Kidney glomerular epithelial cell (primary cell): ENCODE results near the gene CCR6.
A peak's percentile ranks its signal among the peaks of the same experiment; 100 is the strongest.

Experiments
- DNase-seq: peaks from one replicate; lab custom pipeline; 2025; lab: John Stamatoyannopoulos, UW

CCR6 gene

DNA sequence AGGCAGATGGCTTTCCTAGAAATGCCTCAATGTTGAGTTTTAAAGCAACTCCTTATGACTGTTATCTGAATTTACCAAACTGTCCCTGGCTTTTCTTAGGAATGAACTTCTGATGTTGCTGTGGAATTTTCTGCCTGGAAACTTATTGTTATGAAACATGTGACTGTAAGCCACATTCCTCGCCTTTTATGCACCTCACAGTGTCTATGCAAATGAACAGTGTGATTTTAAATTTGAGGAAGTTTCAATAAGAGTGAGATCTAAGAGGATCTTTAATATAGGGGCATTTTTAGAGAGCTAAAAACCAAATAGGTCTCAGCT, 2.4 kb upstream of the CCR6 start:
- no peak for DNase-seq

DNA sequence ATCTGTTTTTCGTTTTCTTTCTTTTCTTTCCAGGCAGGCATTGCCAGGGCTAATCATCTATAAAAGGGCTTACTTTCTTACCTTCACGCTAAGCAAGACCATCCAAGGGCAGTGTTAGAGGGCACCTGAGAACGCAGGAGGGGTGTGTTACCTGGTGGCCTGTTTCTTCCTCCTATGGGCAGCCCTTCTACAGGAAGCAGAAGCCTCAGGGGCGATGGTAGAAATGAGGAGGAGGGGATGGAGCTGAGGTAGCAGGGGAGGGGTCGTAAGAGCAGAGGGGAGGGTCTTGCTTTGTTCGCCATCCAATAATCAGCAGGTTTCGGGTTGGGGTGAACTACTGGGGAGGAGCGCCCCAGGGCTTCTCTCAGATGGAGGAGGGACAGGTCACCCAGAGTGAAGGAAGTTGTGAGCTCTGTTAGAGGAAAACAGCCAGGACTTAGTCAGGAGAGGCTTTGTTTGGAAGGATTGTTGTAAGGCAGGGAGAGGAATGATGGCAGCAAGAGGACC, 1.5 kb upstream of the CCR6 start:
- no peak for DNase-seq

DNA sequence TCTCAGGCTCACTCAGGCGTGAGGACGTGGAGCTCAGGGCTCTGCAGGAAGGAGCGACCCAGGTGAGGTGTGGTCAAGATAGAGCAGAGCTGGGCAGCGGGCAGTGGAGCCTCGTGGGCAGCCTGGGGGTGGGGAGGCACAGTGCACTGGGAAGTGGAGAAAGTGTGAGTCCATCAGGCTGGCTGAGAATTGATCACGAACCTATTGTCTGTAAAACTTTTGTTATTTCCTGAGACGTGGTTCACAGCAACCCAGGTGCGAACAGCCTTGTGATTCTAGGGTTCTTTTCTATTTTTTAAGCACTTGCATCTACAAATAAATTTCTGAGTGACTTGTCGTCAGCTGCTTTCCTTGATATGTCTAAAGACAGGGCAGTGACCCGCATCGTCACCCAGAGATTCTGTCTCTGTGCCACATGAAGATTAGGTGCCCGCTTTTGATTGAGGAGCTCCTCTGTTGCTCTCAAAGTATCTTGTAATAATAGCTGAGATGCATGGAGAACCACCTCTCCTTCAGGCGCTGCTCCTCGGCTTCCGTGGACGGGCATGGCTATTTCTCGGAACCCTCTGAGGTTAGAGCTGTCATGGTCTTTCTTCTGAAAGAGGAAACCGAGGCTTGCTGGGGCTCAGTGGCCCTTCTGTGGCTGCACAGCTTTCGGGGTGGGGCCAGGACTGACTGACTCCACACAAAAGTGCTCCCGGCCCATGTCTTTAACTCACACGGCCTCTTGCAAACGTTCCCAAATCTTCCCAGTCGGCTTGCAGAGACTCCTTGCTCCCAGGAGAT, 662 bp upstream of the CCR6 start:
- DNase-seq = no peak

DNA sequence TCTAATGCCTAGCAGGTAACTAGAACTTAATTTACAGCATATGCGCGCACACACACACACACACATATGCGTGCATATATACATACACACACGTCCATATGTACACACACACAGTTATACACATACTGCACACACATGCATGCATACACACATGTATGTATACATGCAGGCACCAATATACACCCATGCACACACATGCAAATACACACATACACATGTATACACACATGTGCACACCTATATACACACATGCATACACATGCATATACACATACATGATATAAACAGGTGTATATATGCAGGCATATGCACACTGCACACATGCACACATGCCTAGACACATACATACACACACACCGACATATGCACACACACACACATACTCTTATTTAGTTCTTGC, 1.9 kb downstream of the CCR6 start:
- DNase-seq = no peak

DNA sequence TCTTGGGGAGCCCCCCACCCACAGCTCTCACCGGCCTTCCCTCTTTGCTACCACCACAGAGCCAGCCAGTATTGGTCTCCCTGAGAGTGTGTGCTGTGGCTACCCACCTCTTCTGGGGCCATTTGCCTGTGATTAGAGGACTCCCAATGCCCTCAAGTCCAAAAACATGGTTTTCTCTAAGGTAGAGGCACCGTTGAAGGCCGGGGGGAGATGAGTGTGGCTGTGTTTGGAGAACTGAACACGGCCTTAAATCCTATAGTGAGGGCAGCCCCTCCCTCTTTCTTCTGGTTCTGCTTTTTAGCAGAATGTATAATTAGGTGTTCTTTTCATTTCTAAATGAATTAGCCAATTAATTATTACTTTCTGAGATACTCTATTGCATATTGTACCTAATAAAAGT, 2.5 kb downstream of the CCR6 start:
- no peak for DNase-seq

DNA sequence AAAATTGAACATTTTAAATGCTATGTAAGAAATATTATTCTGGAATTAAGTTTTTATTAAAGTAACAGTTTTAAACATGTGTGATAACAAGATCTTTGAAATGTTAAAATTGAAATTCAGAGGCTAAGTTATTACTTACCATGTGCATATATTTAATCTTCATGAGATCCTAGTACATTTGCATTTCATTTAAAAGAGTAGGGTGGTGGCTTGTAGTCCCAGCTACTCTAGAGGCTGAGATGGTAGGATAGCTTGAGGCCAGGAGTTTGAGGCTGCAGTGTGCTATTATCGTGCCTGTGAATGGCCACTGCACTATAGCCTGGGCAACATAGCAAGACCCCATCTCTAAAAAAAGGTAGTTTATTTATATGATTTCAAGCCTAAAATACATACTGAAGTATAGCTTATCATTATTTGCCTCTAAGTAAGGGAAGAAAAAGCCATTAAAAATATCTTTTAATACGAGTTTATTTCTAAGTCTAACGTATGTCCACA, 3.0 kb downstream of the CCR6 start:
- DNase-seq = no peak

DNA sequence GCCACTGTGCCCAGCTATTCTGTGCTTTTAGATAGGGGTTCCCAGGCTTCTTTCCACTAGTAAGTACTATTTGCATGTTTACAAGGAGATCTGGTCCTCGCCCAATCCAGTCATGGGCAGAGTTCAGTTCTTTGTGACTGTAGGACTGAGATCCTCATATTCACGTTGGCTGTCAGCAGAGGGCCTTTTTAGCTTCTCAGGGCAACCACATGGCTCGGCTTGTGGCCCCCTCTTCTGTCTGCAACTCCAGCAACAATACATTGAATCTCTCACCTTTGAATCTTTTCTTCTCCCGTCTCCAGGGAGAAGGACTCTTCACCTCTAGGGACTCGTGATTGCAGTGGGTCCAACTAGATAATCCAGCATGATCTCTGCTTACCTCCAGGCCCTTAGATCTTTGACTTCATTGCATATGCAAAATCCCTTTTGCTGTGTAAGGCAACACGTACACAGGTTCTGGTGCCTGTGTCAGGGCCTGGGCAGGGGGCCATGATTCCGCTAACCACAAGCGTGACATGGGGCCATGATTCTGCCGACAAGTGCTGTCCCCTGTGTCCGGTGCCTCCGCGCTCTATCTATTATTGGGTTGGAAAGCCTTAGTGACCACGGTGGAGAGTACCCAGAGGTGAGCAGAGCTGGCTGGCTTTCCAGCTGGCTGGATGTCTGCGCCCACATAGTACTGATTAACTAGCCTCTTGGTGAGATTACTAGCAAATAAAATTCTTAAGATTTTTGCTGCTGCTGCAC, 5.1 kb downstream of the CCR6 start:
- DNase-seq = peak; percentile 39

DNA sequence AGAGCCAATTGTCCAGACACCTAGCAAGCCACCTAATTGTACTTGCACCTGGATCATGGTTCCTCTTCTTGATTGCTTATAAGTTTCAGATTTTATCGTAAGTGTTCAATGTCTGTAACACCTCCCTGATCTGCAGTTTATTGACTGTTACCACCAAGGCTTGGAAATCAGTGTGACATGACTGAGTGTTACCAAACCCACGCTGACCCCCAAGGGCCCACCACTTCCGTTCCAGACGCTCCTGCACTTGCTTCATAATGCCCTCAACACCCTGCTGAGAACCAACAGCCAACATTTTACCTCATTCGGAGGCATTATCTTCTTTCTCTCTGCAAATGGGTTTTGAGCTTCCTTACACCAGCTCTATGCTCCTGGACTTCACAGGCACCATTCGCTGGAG, 6.3 kb downstream of the CCR6 start:
- no peak for DNase-seq

DNA sequence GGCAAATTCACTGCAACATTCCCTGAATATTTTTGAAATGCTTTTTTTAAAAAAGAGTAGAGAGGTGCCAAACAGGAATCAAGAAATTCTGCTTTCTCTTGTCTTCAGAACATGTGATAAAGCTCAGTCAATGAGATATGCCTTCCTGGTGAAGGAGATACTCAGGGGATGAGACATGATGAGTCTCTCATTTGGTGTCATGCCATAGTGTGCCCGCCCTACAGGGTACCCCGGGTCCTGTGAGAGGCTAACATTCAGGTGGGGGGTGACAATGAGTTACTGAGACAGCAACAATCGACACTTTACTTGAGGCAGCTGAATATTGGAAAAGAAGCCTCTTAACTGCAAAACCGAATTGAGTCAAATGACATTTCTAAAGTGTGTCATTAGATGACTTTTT, 6.7 kb downstream of the CCR6 start:
- no peak for DNase-seq

DNA sequence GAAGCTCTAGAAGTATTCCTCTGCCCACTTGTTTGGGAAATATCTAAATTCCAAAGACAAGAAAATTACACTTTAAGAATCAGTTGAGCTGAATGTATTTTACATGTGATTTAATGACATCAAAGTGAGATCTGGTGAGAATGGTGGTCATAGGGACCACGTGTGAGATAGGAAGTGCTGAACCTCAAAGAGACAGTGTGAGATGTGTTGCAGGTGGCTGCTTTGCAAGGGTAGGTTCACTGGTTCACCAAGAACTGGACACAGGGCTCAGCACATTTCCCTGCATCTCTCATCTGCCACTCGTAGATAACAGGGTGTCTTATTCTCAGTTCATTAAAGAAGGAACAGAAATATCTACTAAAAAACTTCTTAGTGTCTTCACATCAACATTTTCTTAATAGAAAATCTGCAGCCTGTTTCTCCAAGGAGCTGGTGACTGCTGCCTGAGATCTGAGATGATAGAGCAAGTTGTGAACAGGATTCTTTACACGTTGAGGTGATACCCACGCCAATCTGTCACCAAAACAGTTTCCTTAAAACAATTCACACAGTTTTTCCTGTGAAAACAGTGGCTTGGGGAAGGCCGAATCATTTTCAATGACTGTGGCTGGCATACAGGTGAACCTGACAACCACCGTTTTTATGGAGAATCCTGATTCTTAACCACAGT, 7.2 kb downstream of the CCR6 start:
- no peak for DNase-seq

DNA sequence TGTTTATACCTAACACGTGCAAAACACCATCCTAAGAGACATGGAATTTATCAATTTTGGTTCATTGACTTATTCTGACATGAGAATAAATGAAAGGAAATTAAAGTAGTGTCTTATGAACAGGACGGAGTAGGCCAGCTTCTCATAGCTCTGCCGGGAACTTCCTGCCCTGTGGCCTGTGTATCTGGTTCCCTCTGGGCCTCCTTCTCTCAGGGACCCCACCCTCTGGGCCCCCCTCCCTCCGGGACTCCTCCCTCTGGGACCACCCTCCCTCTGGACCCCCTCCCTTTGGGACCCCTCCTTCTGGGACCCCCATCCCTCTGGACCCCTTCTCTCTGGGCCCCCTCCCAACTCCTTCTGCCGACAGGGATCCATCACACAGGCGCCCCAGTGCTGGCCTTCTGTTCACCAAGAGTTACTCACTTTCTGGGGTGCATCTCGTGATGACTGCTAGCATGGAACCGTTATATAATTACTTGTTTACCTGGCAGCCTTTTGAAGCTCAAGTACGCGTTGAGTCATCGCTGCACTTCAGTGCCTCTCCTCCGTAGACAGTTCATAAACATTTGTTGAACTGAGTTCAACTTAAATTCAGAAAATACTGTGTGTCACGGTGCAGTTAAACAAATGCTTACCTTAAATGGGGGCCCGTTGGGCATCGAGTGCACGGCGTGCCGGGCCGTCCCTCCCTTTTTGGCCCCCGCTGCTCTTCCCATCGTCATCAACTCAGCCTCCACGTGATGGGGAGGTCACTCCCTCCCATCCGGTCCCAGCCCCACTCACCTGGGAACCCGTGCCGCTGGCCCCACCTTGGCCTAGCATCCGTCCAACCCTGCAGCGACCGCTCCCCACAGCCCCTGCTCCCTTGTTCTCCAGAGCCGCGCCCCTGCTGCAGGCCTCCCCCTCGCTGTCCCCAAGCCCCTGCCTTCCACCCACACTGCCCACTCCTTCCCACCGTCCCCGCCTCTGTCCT, 8.1 kb downstream of the CCR6 start:
- DNase-seq = peak; percentile 23

DNA sequence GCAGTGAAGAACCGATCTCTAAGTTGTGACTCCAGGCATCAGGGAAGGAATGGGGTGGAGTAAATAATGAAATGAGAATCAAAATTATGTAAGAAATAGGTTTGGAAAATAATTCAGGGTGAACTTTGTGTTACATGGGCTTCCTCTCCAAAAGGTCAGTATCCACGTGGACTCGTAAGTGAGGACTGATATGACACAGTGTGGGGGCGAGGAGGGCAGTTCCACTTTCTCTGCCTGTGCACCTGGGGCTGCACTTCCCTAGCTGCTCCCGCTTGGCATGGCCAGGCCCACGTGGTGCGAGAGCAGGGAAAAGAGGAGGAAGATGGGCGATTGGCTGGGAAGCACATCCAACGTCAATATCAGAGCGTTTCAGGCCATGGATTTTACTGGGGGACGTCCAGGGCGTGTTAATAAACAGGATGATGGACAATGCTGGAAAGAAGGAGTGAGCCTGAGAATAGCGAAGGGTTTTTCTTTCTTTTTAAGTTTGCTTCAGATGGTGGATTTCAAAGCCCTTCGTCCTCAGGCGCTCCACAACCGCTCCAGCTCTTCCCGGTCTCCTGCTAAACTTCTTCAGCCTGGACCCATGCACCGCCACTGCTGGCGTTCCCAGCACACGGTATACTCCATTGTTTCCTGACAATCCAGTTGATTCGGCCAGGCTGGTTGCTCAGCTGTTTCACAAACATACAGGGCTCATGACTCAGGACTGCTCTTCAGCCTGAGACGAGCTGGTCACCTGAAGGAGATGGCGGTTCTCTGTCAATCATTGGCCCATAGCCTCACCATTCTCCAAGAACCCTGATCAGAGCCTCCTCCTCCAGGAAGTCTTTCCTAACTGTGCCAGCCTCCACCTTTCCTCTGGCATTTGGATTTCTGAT, 11.8 kb downstream of the CCR6 start:
- peak; percentile 39 for DNase-seq

DNA sequence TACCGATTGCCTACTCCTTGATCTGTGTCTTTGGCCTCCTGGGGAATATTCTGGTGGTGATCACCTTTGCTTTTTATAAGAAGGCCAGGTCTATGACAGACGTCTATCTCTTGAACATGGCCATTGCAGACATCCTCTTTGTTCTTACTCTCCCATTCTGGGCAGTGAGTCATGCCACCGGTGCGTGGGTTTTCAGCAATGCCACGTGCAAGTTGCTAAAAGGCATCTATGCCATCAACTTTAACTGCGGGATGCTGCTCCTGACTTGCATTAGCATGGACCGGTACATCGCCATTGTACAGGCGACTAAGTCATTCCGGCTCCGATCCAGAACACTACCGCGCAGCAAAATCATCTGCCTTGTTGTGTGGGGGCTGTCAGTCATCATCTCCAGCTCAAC, 13.5 kb downstream of the CCR6 start:
- DNase-seq = no peak

DNA sequence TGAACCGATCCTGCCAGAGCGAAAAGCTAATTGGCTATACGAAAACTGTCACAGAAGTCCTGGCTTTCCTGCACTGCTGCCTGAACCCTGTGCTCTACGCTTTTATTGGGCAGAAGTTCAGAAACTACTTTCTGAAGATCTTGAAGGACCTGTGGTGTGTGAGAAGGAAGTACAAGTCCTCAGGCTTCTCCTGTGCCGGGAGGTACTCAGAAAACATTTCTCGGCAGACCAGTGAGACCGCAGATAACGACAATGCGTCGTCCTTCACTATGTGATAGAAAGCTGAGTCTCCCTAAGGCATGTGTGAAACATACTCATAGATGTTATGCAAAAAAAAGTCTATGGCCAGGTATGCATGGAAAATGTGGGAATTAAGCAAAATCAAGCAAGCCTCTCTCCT, 14.2 kb downstream of the CCR6 start:
- no peak for DNase-seq

DNA sequence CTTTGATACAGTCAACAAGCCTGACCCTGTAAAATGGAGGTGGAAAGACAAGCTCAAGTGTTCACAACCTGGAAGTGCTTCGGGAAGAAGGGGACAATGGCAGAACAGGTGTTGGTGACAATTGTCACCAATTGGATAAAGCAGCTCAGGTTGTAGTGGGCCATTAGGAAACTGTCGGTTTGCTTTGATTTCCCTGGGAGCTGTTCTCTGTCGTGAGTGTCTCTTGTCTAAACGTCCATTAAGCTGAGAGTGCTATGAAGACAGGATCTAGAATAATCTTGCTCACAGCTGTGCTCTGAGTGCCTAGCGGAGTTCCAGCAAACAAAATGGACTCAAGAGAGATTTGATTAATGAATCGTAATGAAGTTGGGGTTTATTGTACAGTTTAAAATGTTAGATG, 15.0 kb downstream of the CCR6 start:
- no peak for DNase-seq

DNA sequence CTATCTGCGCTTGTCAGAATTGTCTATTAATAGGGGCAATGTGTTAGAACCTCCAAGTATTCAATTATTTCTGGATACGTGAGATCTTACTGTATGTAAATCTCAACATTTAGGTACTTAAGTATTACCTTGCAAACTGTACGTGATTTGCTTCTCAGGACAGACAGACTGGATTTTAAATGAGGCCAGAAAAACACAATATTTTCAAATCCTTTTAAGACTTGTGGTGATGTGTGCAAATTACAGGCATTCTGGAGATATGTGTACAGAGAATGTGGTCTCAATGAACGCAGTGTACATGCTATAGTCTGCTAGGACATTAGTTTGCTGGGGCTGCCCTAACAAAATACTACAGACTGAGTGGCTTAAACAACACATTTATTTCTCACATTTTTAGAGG, 16.9 kb downstream of the CCR6 start:
- DNase-seq = no peak

DNA sequence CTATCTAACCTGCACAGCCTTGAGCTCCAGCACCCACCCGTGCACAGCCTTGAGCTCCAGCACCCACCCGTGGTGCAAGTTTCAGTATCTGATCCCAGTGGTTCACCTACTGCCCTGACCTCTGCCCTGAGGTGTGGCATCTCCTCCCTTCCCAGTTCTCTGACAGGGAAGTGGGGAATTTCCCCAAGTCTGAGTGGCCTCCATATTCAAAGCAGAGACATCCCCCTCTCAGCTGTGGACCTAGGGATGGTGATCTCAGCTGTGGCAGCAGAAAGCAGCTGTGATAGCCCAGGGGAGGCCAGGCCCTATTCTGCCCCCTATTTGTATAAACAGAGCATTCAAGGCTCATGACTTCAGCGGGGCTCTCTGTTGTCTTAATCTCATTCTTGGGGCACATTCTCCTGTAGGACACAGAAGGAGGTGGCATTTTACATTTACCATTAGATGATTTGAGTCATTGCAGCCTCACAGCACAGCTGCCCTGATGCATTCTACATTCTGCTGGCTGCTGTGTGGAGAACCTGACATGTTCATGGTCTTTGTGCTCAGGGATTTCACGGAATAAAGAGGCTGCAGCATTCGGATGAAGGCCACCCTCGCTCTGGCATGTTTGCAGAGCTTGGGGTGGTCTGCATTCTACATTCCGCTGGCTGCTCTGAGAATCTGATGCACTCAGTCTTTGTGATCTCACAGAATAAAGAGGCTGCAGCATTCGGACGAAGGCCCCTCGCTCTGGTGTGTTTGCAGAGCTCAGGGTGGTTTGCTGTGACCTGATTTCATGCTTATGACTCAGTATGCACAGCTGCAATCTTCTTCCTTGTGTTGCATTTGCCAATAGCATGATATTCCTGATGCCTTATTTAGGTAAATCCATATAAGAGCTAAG, 17.9 kb downstream of the CCR6 start:
- no peak for DNase-seq

DNA sequence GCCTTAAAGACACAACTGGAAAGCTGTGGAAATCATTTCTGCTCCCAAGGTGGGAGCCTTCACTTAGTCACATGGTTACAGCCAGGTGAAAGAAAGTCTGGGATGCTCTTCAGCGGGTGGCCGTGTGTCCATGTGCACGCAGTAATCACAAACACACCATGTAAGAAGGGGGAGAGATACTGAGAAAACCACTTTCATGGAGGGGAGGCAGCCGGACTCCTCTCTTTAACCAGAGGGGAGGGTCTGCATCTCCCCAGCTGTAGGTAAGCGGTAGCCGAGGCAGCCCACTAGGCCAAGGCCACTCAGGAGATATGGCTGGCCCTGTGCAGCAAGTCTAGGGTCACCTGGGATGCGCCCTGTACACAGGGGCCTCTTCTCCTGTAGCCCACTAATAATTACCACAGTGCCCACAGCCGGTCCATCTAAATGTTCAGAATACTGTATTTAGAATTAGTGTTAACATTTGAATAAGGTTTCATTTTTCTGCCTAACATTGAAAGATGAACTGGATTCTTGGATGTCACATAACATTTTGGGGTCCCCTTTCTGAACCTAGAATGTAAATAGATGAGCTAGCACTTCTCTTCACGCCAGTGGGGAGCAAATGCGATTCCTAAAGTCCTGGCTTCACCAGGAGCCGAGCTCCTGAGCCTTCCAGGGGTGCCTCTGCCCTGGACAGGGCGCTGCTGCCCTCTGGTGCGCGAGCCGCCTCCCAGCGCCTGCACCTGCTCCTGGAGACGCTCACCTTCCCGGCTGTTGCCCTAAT, 19.0 kb downstream of the CCR6 start:
- DNase-seq = peak; percentile 29

DNA sequence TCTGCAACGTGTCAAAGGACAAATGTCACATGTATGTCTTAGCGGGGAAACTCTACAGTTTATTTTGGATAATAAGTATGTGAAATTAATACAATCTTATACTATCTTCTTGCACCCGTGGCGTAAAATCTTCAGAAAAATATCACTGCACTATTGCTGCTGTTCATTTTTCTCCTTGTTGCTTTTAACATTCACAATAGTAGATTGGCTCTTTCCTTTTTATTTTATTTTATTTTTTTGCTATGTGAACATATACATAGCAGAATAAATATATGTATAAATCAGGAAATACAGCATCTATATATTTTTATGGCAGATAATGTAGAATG, 19.5 kb downstream of the CCR6 start:
- DNase-seq = no peak
